GM12891 (cell line): ENCODE data around the gene GRM1.

ENCODE experiments used
- POLR2A ChIP-seq: IDR thresholded peaks from 2 replicates; pipeline ENCODE4 v1.6.1; 2011; ENCODE audit warnings: low read depth, low read length, control low read depth
- TAF1 ChIP-seq: IDR thresholded peaks from 2 replicates; pipeline ENCODE4 v1.6.1; 2011; ENCODE audit warnings: low read depth, low read length, control low read depth

DNA sequence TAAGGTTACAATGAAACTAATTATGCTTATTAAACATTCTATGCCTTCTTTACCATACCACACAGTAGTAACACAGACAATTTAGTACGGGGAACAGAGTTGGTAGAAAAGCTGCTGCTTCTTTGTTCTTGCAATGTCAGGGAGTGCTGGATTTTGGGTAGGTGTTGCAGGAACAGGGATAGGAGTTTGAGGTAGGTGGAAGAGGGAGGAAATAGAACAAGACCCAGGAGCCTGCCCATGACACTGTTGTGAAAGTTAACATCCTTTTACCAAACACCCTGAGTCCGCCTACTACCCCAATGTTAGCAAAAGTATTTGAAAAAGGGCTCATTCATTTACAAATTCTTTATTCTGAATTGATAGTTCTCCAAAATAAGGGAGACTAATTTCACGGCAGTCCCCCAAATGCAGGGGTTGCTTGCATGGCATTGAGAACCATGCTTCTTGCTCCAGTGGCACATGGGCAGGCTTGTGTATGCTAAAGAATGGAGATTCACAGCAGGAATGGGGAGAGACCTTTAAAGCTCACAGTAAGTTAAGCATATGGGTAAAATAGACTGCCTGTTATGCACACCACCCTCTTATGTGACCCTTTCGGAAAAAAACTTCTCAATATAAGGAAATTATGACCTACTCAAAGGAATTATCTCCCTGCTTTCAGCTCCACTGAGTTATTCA is 181.7 kb downstream of the GRM1 start:
- TF ChIP-seq TAF1: no peak
- no peak for TF ChIP-seq POLR2A
